Activated naive CD8-positive, alpha-beta T cell treated with anti-CD3 and anti-CD28 coated beads, Interleukin-2, amount 50 U/mL, for 24 hours (primary cell): ENCODE data around the gene FAM187B.
A peak's percentile ranks its signal among the peaks of the same experiment; 100 is the strongest.
"Not testable (repeated sequence)": the region's sequence is repeated elsewhere in the genome, so short reads cannot be mapped to it uniquely, and the experiment has no call there.

Source experiments
- ATAC-seq: fragments of 150-1000 bp; cut with Tn5 transposase; one replicate; pipeline ENCODE4 v1.10.0; 2021
- DNase-seq: peaks from one replicate; pipeline ENCODE4 v3.0.0; 2021
- H3K27ac Mint-ChIP-seq: one replicate; pipeline ENCODE4 v1.8.0; 2021; ENCODE audit warnings: mild to moderate bottlenecking, mixed read lengths
- H3K27me3 Mint-ChIP-seq: one replicate; pipeline ENCODE4 v1.8.0; 2021; ENCODE audit warnings: mixed read lengths
- H3K36me3 Mint-ChIP-seq: one replicate; pipeline ENCODE4 v1.8.0; 2021; ENCODE audit warnings: low read depth, mixed read lengths
- H3K4me1 Mint-ChIP-seq: one replicate; pipeline ENCODE4 v1.8.0; 2021; ENCODE audit warnings: mixed read lengths
- H3K4me3 Mint-ChIP-seq: one replicate; pipeline ENCODE4 v1.8.0; 2021; ENCODE audit warnings: mild to moderate bottlenecking, moderate library complexity, mixed read lengths
- H3K9me3 Mint-ChIP-seq: one replicate; pipeline ENCODE4 v1.8.0; 2021; ENCODE audit warnings: mixed read lengths

Gene FAM187B

GRCh38 chr19:35229601-35230000 lies 1.1 kb upstream of the FAM187B start:
- Mint-ChIP-seq H3K27ac (no peak overlapping the region), H3K4me1 (no peaks in the 10 kb centered on the region), H3K9me3 (no peaks in the 10 kb centered on the region), H3K27me3 (no peaks in the 10 kb centered on the region), H3K36me3 (no peaks in the 10 kb centered on the region), H3K4me3 (no peak overlapping the region)
- ATAC-seq, result no peak
- DNase-seq, result no peak

DNA sequence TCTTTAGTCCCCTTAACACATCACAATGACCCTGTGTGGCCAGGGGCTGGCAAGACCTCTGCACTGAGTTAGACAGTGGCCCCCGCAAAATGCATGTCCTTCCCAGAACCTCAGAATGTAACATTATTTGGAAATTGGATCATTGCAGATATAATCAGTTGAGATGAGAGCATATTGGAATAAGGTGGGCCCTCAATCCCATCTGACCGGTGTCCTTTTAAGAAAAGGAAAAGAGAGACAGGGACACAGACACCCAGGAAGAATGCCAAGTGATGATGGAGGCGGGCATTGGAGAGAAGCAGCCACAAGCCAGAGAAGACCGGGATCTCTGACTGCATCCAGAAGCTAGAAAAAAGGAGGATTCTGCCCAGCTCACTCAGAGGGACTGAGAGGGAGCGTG lies 1.8 kb downstream of the FAM187B start:
- DNase-seq, result no peak
- no peak overlapping the region for H3K27ac Mint-ChIP-seq
- H3K4me1 Mint-ChIP-seq, result peaks cover 3% of the 10 kb centered on the region
- no peaks in the 10 kb centered on the region for H3K9me3 Mint-ChIP-seq
- no peaks in the 10 kb centered on the region for H3K36me3 Mint-ChIP-seq
- no peak overlapping the region for H3K4me3 Mint-ChIP-seq
- no peaks in the 10 kb centered on the region for H3K27me3 Mint-ChIP-seq
- no peak for ATAC-seq

GRCh38 chr19:35225951-35226350 lies 2.6 kb downstream of the FAM187B start:
- DNase-seq (no peak), ATAC-seq (no peak)
- Mint-ChIP-seq H3K4me3 (no peak overlapping the region), H3K27me3 (no peaks in the 10 kb centered on the region), H3K9me3 (no peaks in the 10 kb centered on the region), H3K27ac (no peak overlapping the region), H3K36me3 (no peaks in the 10 kb centered on the region), H3K4me1 (peaks cover 3% of the 10 kb centered on the region)

DNA sequence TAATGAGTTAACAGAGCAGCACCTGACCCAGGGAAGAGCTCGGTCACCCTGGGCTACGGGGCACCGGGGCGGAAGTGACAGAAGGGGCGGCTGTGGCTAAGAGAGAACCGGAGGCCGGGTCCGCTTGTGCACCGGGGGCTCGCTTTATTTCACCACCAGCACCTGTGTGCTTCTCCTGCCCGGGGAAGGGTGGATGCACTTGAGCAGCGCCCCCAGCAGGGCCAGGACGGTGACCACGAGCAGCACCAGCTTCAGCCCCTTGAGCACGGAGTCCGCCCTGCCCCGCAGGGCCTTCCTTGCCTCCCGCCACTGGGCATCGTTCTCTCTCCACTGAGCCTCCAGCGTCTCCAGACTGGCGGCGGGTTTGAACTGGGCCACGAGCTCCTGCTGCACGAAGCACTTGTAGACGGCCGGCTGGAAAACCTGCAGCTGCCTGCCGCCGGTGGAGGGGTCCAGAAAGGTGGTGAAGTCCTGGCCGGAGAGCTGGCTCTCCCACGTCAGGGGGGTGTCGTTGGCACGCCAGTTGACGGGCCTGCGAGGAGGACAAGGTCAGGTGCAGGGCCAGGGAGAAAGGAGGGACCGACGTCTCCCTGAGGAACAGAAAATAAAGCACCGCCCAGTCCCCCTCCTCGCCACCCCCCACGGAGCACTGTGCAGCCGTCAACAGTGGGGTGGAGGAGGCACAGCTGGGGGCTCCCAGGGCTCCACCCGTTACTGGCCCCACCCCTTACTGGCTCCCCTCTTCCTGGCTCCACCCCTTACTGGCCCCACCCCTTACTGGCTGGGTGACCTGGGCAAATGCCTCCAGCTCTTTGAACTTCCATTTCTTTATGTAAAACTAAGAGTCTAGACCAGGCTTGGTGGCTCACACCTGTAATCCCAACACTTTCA lies 3.6 kb downstream of the FAM187B start:
- H3K27ac Mint-ChIP-seq, result no peak overlapping the region
- no peaks in the 10 kb centered on the region for H3K9me3 Mint-ChIP-seq
- no peaks in the 10 kb centered on the region for H3K27me3 Mint-ChIP-seq
- ATAC-seq (no peak), DNase-seq (no peak)
- H3K36me3 Mint-ChIP-seq, result no peaks in the 10 kb centered on the region
- no peak overlapping the region for H3K4me3 Mint-ChIP-seq
- peaks cover 3% of the 10 kb centered on the region for H3K4me1 Mint-ChIP-seq

- no peaks in the 10 kb centered on the region for H3K27me3 Mint-ChIP-seq
- DNase-seq (no peak), ATAC-seq (no peak)
- H3K36me3 Mint-ChIP-seq, result no peaks in the 10 kb centered on the region
- no peak overlapping the region for H3K27ac Mint-ChIP-seq
- H3K4me1 Mint-ChIP-seq, result peaks cover 6% of the 10 kb centered on the region
- H3K4me3 Mint-ChIP-seq, result no peak overlapping the region
- peaks cover 6% of the 10 kb centered on the region for H3K9me3 Mint-ChIP-seq
Measured at GRCh38 chr19:35223862-35224505, 4.6 kb downstream of the FAM187B start.

- H3K27me3 Mint-ChIP-seq, result no peaks in the 10 kb centered on the region
- no peaks in the 10 kb centered on the region for H3K36me3 Mint-ChIP-seq
- ATAC-seq (peak; percentile 15), DNase-seq (no peak)
- H3K27ac Mint-ChIP-seq, result no peak overlapping the region
- H3K9me3 Mint-ChIP-seq, result peaks cover 9% of the 10 kb centered on the region
- peaks cover 6% of the 10 kb centered on the region for H3K4me1 Mint-ChIP-seq
- no peak overlapping the region for H3K4me3 Mint-ChIP-seq
Measured at GRCh38 chr19:35223084-35223790, 5.3 kb downstream of the FAM187B start.

- Mint-ChIP-seq H3K4me3 (no peak overlapping the region), H3K27ac (no peak overlapping the region), H3K4me1 (peaks cover 6% of the 10 kb centered on the region)
Measured at GRCh38 chr19:35222373-35223015, 6.0 kb downstream of the FAM187B start.

DNA sequence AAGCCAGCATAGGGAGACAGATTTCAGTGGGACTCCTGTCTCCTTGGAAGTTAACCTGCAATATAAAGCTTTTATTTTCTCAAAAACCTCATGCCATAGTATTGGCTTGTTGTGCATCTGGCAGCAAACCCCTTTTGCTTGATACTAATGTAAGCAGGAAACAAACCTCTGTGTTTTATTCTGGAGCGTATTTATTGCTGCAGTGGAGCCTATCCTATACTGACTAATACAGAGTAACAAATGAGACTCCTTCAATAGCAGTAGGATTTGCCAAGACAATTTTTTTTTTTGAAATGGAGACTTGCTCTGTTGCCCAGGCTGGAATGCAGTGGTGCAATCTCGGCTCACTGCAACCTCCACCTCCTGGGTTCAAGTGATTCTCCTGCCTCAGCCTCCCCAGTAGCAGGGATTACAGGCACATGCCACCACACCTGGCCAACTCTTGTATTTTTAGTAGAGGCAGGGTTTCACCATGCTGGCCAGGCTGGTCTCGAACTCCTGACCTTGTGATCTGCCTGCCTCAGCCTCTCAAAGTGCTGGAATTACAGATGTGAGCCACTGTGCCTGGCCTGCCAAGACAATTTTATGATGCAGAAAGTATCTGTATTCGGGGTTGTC lies 7.5 kb downstream of the FAM187B start:
- Mint-ChIP-seq H3K27ac (peak overlapping the region; percentile 49), H3K4me1 (peaks cover 10% of the 10 kb centered on the region)
- H3K9me3 Mint-ChIP-seq, H3K4me3 Mint-ChIP-seq, H3K36me3 Mint-ChIP-seq, H3K27me3 Mint-ChIP-seq, ATAC-seq: not testable (repeated sequence)
- DNase-seq, result peak; percentile 0

More at GRCh38 chr19:35222373-35223015, 6.0 kb downstream of the FAM187B start:
- DNase-seq (peak; percentile 1), ATAC-seq (no peak)
- Mint-ChIP-seq H3K9me3 (peaks cover 9% of the 10 kb centered on the region), H3K36me3 (no peaks in the 10 kb centered on the region), H3K27me3 (no peaks in the 10 kb centered on the region)

DNA sequence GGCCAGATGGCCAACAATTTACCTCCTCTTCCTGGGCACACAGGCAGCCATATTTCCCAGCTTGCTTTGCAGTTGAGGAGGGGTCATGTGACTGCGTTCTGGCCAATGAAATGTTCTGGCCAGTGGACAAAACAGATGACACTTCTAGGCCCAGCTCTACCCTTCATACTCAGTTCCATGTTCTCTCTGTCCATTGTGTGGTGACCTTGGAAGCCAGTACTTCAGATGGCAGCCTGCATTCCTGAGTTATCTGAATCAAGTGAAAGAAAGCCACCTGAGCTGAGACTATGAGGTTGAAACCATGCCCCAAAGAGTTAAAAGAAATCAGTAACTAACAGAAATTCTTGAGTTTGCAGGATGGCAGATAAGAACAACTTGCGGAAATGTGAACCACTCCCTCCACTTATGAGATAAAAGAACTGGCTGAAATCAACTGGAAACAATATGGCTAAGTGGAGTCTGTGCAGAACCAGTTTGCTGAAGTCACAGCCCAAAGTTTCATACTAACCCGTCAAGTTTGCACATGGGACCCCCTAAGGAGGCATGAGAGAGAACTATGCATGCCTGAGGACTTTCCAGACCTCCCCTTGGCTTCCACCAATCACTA lies 8.1 kb downstream of the FAM187B start:
- Mint-ChIP-seq H3K4me1 (peaks cover 16% of the 10 kb centered on the region), H3K36me3 (no peaks in the 10 kb centered on the region), H3K4me3 (no peak overlapping the region), H3K27me3 (no peaks in the 10 kb centered on the region), H3K27ac (peak overlapping the region; percentile 49), H3K9me3 (peaks cover 9% of the 10 kb centered on the region)
- ATAC-seq, result no peak
- no peak for DNase-seq

DNA sequence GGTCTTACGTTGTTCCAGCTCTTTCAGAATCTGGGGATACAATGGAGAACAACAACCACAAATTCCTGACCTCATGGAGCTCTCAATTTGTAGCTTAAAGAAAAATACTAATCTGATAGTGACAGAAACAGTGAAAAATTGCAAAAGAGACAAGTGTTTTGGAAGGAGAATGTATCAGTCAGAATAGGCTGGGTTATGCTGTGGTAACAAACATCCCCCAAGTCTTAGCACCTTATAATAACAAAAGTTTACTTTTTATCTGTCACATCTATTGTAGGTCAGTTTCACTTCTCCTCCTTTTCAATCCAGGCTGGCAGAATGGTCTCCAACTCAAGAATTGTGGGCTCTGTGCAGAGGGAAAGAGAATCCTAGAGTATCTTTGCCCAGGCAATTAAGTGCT lies 9.5 kb downstream of the FAM187B start:
- ATAC-seq, result no peak
- Mint-ChIP-seq H3K9me3 (peaks cover 9% of the 10 kb centered on the region), H3K4me3 (no peak overlapping the region), H3K4me1 (peaks cover 30% of the 10 kb centered on the region), H3K36me3 (no peaks in the 10 kb centered on the region), H3K27me3 (no peaks in the 10 kb centered on the region), H3K27ac (no peak overlapping the region)
- DNase-seq, result no peak

DNA sequence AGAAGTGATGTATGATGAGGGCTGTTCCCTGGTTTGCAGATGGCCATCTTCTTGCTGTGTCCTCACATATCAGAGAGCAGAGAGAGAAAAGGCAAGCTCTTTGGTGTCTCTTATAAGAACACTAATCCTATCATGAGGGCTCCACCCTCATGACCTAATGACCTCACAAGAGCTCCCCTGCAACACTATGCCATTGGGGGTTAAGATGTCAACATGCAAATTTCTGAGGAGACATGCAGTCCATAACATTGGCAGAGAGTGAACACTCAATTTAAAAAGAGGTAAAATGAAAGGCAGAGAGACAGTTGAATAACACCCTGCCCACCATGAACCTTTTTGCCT lies 10.9 kb downstream of the FAM187B start:
- Mint-ChIP-seq H3K4me3 (no peak overlapping the region), H3K4me1 (peaks cover 42% of the 10 kb centered on the region), H3K27ac (no peak overlapping the region), H3K27me3 (no peaks in the 10 kb centered on the region), H3K36me3 (no peaks in the 10 kb centered on the region), H3K9me3 (peaks cover 9% of the 10 kb centered on the region)
- ATAC-seq (no peak), DNase-seq (no peak)

DNA sequence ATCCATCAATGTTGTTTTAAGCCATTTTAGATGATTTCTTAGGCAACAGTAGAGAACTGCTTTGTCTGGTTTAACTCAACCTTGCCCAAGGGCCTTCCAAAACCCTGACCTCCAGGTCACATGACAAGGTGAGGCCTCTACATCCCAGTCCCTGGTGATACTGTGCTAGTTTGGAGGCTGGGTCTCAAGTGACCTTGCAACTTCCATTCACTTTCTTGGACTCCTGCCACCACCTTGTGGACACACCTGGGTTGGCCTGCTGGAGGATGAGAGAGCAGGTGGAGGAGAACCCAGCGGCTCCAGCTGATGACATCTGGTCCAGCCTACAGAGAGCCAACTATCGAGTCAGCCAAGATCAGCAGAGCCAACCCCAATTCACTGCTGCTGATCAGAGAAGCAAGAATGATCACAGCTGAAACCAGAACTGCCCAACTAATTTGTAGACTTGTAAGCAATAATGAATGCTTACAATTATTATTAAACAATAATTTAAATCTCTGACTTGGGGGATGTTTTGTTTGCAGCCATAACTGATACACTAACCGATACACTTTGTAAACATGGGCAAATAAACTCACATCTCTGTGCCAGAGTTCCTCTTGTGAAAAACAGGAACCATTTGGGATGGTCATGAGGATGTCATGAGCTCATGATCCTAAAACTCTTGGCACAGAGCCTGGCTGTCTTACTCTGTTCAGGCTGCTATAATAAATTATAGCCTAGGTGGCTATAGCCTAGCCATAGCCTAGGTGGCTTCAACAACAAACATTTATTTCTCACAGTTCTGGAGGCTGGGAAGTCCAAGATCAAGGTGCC lies 11.5 kb downstream of the FAM187B start:
- ATAC-seq (peak; percentile 13), DNase-seq (peak; percentile 48)
- no peaks in the 10 kb centered on the region for H3K27me3 Mint-ChIP-seq
- H3K9me3 Mint-ChIP-seq, result peaks cover 9% of the 10 kb centered on the region
- H3K4me3 Mint-ChIP-seq, result no peak overlapping the region
- peak overlapping the region; percentile 41 for H3K27ac Mint-ChIP-seq
- H3K4me1 Mint-ChIP-seq, result peaks cover 48% of the 10 kb centered on the region
- H3K36me3 Mint-ChIP-seq, result no peaks in the 10 kb centered on the region
